ENCODE data around the gene LCE6A.

Gene LCE6A, protein sequence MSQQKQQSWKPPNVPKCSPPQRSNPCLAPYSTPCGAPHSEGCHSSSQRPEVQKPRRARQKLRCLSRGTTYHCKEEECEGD

DNA sequence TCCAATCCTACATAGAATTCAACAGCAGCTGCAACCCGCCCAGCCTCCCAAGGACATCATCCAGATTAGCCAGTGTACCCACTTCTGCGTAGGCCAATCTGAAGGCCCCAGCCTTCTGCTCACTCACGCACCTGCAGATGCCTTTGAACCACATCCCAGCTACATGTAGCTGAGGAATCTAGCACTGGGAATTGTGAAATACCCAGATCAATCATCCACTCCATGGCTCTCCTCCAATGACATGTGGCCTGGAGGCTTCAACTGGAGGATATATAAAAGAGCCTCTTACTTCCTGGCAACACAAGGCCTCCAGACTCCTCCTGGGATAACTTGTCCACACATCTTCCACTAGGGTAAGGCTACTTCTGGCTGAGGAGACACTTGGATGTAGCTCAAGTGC, at the start of gene LCE6A:
Gene LCE6A (plus strand): TSS at position 301 of the 400 bp plus-strand sequence. CDS start 665 bp downstream, outside the sequence.
- DNase-seq = no peak

DNA sequence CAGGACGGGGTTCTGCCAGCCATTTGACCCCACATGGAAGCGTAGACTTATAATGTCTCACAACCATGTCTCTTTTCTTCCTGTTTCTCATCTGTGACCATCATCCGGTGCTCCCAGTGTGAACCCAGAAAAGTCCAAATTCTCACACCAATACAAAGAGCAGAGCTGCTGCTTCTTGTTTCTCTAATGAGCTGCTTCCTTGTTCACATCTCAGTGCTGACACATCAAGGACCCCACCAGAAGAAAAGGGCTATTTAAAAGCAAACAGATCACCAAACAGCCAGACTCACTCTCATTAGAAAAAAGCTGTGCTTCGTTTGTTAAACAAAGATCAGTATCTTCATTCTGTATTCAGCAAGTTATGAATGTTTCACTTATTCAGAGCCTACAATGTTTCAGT, 47.0 kb upstream of the LCE6A start:
- DNase-seq = no peak

DNA sequence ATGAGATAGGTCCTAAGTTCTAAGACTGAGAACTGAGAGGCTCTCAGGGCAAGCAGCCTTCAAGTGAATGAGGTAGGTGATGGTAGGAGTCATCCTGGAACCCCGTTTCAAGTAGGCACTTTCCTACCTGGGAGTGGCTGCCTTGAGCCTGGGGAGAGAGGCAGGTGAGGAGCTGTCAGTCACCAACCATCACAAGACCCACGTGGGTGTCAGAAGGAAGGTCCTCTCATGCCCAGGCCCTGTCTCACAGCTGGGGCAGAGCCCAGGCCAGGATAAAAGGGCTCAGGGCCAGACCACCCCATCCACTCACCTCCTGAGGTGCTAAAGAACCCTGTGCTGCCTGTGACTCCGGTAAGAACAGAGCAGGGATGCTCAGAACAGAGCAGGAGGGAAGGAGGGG, 46.2 kb upstream of the LCE6A start, which contains the start of gene LCE1D:
Gene LCE1D (plus strand): TSS at position 301 of the 400 bp plus-strand sequence. CDS start 1,074 bp downstream, outside the sequence.
- no peak for DNase-seq

DNA sequence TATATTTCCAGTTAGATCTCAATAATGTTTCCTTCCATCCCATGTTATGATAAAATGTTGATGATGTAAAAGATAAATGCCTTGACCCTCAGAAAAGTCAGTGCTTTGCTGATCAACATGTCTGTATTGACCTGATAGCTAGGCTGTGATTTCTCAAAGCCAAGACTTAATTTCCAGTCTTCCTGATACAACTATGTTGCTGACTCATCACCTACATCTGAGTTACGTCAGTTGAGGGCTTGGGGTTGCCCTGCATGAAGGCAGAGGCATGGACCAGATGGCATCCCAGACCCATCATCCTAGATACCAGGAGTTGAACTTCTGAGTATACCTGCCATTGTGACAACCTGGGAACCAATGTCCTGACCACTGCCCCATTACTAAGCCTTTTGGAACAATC, 41.3 kb upstream of the LCE6A start:
- no peak for DNase-seq

DNA sequence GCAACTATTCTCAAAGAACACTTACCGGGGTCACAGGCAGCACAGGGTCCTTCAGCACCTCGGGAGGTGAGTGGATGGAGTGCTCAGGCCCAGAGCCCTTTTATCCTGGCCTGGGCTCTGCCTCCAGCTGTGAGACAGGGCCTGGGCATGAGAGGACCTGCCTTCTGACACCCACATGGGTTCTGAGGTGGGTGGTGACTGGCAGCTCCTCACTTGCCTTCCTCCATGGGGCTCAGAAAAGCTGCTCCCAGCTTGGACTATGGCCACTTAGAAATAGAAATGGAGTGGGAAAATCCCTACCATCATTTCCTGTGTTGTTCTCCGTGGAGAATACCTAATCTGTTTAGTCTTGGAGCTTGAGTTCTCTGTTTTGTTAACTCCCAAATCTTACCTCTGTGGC, 36.1 kb upstream of the LCE6A start, which contains the start of gene LCE1C:
Gene LCE1C (minus strand): TSS at position 76 of the 400 bp plus-strand sequence. CDS start 1,173 bp downstream, outside the sequence.
- no peak for DNase-seq

DNA sequence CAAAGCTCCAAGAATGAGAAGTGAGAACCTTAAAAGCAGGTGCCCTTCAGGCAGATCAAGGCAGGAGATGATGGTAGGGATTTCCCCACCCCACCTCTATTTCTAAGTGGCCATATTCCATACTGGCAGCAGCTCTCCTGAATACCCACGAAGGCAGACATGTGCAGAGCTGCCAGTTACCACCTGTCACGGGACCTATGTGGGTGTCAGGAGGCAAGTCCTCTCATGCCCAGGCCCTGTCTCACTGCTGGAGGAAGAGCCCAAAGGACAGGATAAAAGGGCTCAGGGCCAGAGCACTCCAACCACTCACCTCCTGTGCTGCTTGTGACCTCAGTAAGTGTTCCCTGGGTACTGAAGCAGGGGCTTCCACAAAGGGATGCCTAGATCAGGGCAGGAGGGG, 31.6 kb upstream of the LCE6A start:
- DNase-seq = no peak

DNA sequence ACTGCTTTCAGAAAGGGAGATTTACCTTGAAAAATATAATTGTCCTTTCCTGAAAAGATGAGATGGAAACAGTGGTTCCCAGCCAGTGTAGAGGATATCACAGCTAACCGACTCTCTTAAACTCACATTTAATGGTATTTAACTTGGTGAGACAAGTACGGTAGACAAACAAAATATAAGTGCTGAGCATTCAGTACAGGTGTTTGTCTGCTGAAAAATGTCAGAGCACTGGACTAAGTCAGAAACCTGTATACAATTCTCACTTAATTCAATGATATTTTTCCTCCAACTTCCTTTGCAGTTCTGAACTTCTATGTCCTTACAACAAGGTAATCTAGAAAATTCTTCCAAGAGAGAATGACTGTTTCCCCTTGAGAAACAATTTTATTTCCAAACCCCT, 31.0 kb upstream of the LCE6A start, which contains the start of gene LCE1B:
Gene LCE1B (plus strand): TSS at position 301 of the 400 bp plus-strand sequence. CDS start 476 bp downstream, outside the sequence.
- DNase-seq = no peak

DNA sequence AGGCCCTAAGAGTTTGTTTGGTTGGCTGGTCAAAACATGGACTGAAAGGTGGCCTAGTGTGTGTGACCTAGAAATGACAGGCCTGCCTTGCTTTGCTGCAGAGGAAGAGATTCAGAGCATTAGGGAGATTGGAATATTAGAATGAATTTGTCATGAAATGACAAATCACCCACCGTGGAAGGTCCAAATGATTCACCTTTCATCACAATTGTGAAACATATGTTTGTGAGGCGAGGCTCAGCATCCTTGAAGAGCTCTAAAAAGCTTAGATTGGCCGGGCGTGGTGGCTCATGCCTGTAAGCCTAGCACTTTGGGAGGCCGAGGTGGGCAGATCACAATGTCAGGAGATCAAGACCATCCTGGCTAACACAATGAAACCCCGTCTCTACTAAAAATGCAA, 25.3 kb upstream of the LCE6A start:
- DNase-seq = no peak

DNA sequence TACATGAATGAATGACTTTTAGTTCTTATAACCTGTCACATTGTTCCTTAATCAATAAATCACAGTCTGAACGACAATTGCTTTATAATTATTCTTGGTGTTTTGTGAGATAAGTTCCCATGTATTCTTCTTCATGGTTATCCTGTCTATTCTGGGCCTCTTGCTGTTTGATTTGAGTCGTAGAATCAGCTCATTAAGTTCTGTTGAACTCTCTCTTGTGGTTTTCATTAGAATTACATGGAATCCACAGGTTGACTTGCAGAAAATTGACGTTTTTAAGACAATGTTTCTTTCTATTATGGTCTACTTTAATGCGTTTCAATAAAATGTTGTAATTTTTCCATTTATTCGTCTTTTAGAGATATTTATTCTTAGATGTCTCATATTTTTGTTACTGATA, 19.4 kb upstream of the LCE6A start:
- DNase-seq = no peak

DNA sequence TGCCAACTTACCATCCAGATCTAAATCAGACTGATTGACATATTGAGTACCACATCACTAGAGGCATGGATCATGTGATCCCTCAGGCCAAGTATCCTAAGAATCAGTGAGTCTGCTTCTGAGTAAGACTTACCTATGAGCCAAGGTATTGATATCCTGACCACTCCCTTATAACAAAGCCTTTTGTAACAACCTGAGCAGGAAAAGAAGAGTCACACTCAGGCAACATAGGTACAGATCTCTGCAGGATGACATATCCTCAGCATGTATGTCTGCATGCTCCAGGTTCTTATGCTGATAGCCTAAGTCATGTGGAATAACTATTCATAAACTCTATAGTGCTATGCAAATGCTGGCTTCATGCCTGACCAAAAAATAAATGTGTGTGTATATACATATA, 17.7 kb upstream of the LCE6A start:
- no peak for DNase-seq

DNA sequence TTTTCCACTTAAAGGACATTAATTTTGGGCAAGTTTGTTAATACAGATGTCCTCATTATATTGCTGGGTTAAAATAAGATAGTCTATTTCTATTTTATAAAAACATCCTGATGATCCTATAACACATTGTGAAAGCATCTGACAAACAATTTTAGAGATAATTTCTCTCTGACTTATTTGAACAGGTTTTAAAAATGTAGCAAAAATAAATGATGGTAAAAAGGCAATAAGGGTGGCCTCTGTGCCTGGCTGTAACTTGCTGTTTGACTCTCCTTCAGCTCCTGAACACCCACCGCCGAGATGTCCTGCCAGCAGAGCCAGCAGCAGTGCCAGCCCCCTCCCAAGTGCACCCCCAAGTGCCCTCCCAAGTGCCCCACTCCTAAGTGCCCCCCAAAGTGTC, 15.5 kb upstream of the LCE6A start, which contains the start of gene LCE1A:
Gene LCE1A (plus strand): TSS at position 301 of the 400 bp plus-strand sequence. CDS start 0 bp downstream, at position 301.
- no peak for DNase-seq

DNA sequence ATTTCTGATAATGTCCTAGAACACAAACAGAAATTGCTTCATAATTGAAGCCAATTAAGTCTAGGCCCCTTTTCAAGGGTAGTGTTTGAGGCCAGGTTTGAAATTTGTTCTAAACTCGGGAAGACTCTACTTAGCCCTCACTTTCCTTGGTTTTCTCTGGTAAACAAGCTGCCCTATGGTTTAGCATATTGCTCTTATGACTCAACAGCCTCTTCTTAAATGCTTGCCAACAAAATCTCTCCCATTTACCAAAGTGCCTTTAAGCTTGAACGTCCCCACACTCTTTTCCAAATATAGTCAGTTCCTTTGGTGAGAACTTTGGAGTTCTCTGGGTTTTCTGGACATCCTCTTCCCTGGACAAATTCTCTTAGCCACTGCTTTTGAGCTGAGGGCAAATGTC, 5.8 kb upstream of the LCE6A start:
- no peak for DNase-seq

DNA sequence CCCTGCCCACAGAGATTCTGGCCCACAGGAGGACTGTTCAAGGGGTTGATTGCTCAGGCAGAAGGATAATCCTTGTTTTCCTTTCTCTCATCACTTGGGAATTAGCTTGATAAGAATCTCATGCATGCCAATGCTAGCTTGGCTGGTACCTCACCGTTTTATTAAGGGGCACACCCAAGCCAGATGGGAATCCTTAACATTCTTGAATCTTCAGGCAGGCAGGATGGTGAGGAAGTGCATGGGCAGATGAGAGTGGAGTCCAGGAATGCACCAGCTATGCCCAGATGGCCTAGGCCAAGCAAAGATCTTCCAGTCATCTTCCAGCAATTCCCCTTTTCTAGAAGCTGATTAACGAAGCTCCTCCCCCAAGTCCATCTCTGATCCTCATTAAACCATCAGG, 13.0 kb downstream of the LCE6A start:
- no peak for DNase-seq

DNA sequence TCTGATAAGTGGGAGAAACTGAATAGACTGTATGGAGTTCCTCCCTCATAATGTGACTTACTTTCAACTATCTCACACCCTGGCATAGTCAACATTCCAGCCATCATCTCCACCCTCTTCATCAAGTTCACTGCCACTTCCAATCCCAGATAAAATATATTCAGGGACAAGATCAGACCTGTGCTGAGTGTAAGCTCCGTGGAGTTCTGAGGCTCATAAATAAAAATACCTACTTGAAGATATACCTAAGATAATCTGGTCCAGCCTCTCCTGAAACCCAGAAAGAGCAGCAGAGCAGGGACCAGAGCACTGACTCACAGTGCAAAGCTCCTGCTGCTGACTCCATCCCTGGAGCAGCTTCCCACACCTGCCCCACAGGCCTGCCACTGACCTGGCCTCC, 15.4 kb downstream of the LCE6A start:
- no peak for DNase-seq

DNA sequence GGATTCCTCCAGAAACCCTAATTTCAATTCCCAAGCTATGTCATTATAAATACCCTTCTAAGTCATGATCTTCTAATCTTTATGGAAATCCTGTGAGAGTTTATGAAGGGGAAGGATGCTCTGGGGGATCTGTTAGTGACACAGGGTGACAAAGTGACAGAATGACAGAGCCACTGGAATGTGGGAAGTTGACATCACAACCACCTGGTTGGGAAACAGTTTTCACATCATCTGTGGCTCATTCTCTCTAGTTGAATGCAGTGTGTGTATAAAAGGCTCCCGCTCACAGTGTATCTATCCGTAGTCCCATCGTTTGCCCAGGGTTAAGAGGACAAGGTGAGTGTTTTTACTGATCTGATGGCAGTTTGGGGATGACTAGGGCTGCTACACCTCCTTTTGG, 17.0 kb downstream of the LCE6A start, which contains the start of gene LCE7A:
Gene LCE7A (plus strand): TSS at position 301 of the 400 bp plus-strand sequence. CDS start 702 bp downstream, outside the sequence.
- no peak for DNase-seq

DNA sequence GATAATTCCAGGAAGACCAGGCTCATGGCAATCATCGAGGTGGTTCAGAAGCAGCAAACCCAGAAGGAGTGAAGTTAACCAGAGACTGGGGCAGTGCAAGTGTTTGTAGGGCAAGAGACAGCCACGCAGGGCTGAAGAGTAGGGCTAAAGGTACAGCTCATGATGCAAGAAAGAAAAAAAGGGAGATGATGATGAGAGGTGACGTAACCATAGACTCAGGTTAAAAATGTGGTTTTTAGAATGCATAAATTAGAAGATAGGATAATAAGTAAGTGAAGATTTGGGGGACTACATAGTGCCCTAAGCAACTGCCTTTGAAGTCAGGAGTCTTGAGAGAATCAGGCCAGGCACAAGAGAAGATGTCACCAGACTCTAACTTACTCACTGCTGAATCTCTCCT, 17.5 kb downstream of the LCE6A start:
- DNase-seq = no peak

DNA sequence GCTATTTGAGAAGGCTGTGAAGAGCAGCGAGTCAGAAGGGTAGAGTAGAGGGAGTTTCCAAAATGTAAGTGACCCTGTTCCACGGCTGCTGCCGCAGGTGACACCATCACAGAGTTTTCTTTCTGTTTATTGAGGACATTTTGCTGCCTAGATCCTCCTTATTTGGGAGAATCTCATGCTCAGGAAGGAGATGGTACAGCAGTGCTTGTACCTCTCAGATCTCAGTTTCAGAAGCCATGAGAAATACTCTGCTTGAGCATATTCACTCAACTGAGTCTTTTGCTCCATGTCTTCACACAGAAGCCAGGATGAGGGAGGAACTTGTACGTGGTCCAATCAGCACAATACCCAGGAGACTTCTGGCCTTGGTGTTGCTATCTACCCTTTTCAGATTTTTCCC, 18.7 kb downstream of the LCE6A start:
- no peak for DNase-seq

DNA sequence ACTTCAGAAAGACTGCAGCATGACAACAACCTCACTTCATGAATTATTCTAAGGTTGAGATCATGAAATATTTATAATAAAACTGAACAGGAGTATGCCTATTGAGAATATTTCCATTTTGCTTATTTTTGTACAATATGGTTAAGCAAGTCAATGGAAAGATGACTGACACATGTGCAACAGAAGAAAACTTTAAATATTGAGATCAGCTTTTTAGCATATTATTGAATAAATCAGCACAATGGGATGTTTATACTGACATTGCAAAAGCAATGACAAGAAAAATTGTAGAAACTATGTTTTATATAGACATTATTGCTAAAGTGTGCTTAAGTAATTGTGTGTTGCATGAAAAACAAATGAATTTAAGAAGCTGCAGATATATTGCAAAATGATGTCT, 21.8 kb downstream of the LCE6A start:
- DNase-seq = no peak

DNA sequence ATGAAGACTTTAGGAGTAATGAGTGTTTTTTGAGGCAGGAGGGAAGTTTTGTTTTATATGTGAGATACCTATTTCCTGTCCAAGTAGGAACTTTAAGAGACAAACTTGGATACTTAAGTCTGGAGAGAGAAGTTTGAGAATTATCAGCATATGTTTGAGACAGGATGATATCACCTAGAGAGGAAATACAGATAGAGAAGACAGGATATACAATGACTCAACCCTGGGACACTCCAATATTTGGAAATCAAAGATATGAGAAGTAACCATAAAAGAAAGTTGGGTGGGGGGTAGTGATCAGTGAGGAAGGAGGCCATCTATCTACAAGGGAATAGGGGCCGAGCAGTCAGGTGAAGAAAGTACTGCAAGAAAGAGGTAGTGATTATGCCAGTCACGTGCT, 23.7 kb downstream of the LCE6A start:
- no peak for DNase-seq

DNA sequence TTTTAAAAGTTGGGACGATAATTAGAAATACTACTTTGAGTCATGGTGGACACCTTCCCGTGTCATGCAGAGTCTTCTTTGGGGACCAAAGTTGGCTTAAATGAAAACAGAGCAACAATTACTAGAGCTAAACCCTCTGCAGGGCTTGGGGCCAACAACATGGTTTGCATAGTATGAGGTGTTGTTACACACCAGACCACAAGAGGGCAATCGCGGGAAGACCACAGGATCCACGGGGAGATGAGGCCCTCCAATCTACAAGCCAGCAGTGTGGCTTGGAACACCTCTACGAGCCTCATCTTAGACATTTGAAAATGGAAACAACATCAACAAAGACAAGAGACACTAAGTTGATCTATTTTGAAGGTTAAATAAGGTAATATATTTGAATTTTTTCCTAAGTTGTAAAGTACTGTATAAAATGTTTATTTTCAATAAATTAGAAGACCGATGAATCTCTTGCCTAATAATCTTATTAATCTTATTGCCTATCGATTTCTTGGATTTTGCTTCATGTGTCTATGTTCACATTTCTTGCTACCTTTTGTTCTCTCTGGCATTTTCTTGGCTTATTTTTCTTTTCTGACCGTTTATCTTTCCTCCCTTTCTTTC, 27.3 kb downstream of the LCE6A start:
- DNase-seq = peak; percentile 74

DNA sequence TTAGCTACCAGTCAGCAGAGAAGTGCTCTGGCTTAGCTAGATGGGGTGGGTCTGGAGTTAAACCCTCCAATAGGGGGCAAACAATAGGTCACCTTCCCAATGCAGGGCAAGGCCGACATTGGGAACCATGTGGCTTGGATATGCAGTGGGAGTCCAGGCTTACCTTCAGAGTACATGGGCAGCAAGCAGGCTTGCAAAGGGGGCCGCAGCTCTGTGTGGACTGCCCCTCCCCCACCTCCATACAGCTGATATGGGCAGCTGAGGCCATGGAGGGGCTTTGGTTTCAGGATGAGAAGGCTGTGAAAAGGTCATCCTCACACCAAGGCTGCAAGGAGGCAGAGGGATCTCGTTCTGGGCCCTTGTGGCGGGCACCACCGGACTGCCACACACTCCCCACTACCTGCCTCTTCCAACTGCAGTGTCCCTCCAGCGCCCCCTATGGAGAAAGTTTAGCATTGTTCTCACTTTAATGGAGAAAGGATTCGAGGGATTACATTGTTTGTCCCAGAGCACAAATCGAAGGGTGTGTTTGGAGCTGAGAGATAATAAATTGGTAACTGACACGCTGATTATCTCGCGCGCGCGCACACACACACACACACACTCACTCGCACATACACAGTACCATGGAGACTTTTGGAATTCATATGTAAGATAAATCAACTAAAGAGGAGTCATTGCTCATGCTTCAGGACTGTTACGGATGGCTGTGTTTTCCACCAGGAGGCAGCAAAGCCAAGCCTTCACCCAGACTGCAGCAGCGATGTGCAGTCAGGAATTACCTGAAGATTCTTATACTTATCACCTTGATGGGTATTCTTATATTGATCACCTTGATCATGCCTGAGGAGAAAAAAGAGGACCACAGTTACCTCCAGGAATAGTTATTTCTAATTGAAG, 28.4 kb downstream of the LCE6A start:
- no peak for DNase-seq

DNA sequence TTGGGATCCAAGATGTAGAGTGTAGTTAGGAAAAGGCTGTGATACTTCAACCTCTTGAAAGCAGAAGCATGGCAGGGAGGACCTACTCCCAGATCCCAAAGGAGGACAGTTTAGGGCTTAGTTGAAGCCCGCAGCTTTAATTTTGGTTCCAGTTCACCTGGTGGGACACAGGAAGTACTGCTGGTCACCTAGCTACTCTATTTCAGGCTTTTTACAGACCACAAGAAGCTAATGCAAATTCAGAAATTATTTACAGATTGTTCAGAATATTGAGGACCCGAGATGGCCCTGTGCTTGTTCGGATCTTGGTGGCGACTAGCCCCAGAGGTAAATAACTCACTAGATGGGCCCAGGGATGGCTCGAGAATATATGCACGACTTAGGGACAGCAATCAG, 29.1 kb downstream of the LCE6A start:
- no peak for DNase-seq

DNA sequence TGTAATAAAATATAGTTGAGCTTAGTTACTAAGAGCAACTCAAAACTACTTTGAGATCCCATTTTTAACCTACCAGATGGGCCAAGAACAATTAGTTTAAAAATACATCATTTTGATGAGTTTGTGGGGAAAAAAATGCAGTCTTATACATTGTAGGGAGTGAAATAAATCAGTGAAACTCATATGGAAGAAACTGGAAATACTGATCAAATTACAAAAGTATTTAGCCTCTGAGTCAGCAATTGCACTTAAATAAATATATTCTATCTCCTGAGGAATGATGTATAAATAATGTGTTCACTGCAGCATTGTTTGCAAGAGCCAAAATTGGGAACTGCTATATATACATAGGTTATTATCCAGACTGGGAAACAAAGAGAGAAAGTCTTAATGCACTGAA, 30.8 kb downstream of the LCE6A start:
- no peak for DNase-seq

DNA sequence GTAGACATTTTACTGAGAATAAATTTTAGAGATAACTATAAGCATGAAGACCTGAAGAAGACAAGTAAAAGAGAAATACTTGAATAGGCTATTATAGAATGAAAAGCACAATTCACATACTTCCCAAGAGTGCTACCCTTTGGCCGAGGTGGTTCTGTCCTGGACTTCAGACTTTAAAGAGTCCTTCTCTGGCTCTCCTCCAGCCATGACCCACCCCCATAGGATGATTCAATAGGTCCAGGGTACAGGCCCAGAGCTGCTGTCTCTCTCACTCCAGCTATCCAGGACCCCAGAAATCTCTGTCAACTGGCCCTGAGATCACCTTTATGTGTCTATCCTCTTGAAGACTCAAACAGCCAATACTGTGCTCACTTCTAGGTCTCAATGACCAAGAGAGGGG, 34.2 kb downstream of the LCE6A start:
- no peak for DNase-seq
